Measurements from ENCODE around the gene GALNT13. TPM values are rescaled to one million over a fixed set of nuclear protein-coding genes. Genes with fewer than 3 reads are reported as not detected.

GALNT13 gene
- total RNA-seq, 1 experiment from 2014 or later: not detected

GRCh38 chr2:154228566-154229280 lies 357.0 kb downstream of the GALNT13 start:
- H3K36me3 ChIP-seq: no peaks in the 10 kb centered on the region
- H3K9me3 ChIP-seq: no peaks in the 10 kb centered on the region
- H3K27me3 ChIP-seq: no peaks in the 10 kb centered on the region
- DNase-seq: no peak
- H3K4me3 ChIP-seq: no peak overlapping the region

GRCh38 chr2:154229966-154230365 lies 358.2 kb downstream of the GALNT13 start:
- H3K4me3 ChIP-seq: no peak overlapping the region
- H3K9me3 ChIP-seq: no peaks in the 10 kb centered on the region
- H3K27me3 ChIP-seq: no peaks in the 10 kb centered on the region
- no peaks in the 10 kb centered on the region for H3K36me3 ChIP-seq
- no peak for DNase-seq

GRCh38 chr2:154231021-154231420 lies 359.3 kb downstream of the GALNT13 start:
- no peak for DNase-seq
- H3K36me3 ChIP-seq: no peaks in the 10 kb centered on the region
- no peak overlapping the region for H3K4me3 ChIP-seq
- no peaks in the 10 kb centered on the region for H3K9me3 ChIP-seq
- no peaks in the 10 kb centered on the region for H3K27me3 ChIP-seq

- H3K27me3 ChIP-seq: no peaks in the 10 kb centered on the region
Observed at GRCh38 chr2:154233231-154233630, 361.5 kb downstream of the GALNT13 start.

GRCh38 chr2:154238252-154238651 lies 366.5 kb downstream of the GALNT13 start:
- Histone ChIP-seq H3K36me3 (no peaks in the 10 kb centered on the region), H3K27me3 (no peaks in the 10 kb centered on the region), H3K9me3 (no peaks in the 10 kb centered on the region), H3K4me3 (no peak overlapping the region)
- DNase-seq: no peak

More at GRCh38 chr2:154233231-154233630, 361.5 kb downstream of the GALNT13 start:
- Histone ChIP-seq H3K4me3 (no peak overlapping the region), H3K36me3 (no peaks in the 10 kb centered on the region), H3K9me3 (no peaks in the 10 kb centered on the region)
- DNase-seq: no peak

GRCh38 chr2:154240316-154240715 lies 368.6 kb downstream of the GALNT13 start:
- H3K4me3 ChIP-seq: no peak overlapping the region
- no peaks in the 10 kb centered on the region for H3K9me3 ChIP-seq
- H3K27me3 ChIP-seq: no peaks in the 10 kb centered on the region
- no peaks in the 10 kb centered on the region for H3K36me3 ChIP-seq
- DNase-seq: no peak

- DNase-seq: no peak
- H3K9me3 ChIP-seq: no peaks in the 10 kb centered on the region
- H3K27me3 ChIP-seq: no peaks in the 10 kb centered on the region
- no peak overlapping the region for H3K4me3 ChIP-seq
- H3K36me3 ChIP-seq: no peaks in the 10 kb centered on the region
Observed at GRCh38 chr2:154240921-154241379, 369.2 kb downstream of the GALNT13 start.

- no peak overlapping the region for H3K4me3 ChIP-seq
- no peak for DNase-seq
- H3K36me3 ChIP-seq: no peaks in the 10 kb centered on the region
- no peaks in the 10 kb centered on the region for H3K27me3 ChIP-seq
- no peaks in the 10 kb centered on the region for H3K9me3 ChIP-seq
Observed at GRCh38 chr2:154242687-154243086, 371.0 kb downstream of the GALNT13 start.

GRCh38 chr2:154243685-154244084 lies 372.0 kb downstream of the GALNT13 start:
- no peak for DNase-seq
- H3K4me3 ChIP-seq: no peak overlapping the region
- H3K27me3 ChIP-seq: no peaks in the 10 kb centered on the region
- H3K36me3 ChIP-seq: no peaks in the 10 kb centered on the region
- H3K9me3 ChIP-seq: no peaks in the 10 kb centered on the region

- no peaks in the 10 kb centered on the region for H3K27me3 ChIP-seq
- no peaks in the 10 kb centered on the region for H3K9me3 ChIP-seq
- no peak overlapping the region for H3K4me3 ChIP-seq
- DNase-seq: no peak
- no peaks in the 10 kb centered on the region for H3K36me3 ChIP-seq
Observed at GRCh38 chr2:154244932-154245331, 373.2 kb downstream of the GALNT13 start.

GRCh38 chr2:154247503-154247902 lies 375.8 kb downstream of the GALNT13 start:
- no peaks in the 10 kb centered on the region for H3K36me3 ChIP-seq
- H3K4me3 ChIP-seq: no peak overlapping the region
- DNase-seq: no peak
- H3K27me3 ChIP-seq: no peaks in the 10 kb centered on the region
- no peaks in the 10 kb centered on the region for H3K9me3 ChIP-seq

GRCh38 chr2:154256136-154256535 lies 384.4 kb downstream of the GALNT13 start:
- Histone ChIP-seq H3K36me3 (no peaks in the 10 kb centered on the region), H3K4me3 (no peak overlapping the region), H3K9me3 (no peaks in the 10 kb centered on the region), H3K27me3 (0 out of 2 replicates have a peak, but pooled peaks cover 2% of the 10 kb centered on the region)
- no peak for DNase-seq

- no peak for DNase-seq
- H3K36me3 ChIP-seq: no peaks in the 10 kb centered on the region
- H3K4me3 ChIP-seq: no peak overlapping the region
- H3K27me3 ChIP-seq: 0 out of 2 replicates have a peak, but pooled peaks cover 2% of the 10 kb centered on the region
- H3K9me3 ChIP-seq: no peaks in the 10 kb centered on the region
Observed at GRCh38 chr2:154259030-154259429, 387.3 kb downstream of the GALNT13 start.

- Histone ChIP-seq H3K27me3 (0 out of 2 replicates have a peak, but pooled peaks cover 2% of the 10 kb centered on the region), H3K36me3 (no peaks in the 10 kb centered on the region), H3K9me3 (no peaks in the 10 kb centered on the region), H3K4me3 (no peak overlapping the region)
- no peak for DNase-seq
Observed at GRCh38 chr2:154261473-154262027, 389.8 kb downstream of the GALNT13 start.

- H3K4me3 ChIP-seq: no peak overlapping the region
- H3K9me3 ChIP-seq: no peaks in the 10 kb centered on the region
- no peaks in the 10 kb centered on the region for H3K36me3 ChIP-seq
- no peak for DNase-seq
- H3K27me3 ChIP-seq: no peaks in the 10 kb centered on the region
Observed at GRCh38 chr2:154263206-154263605, 391.5 kb downstream of the GALNT13 start.

- DNase-seq: no peak
- Histone ChIP-seq H3K4me3 (no peak overlapping the region), H3K27me3 (no peaks in the 10 kb centered on the region), H3K9me3 (no peaks in the 10 kb centered on the region), H3K36me3 (no peaks in the 10 kb centered on the region)
Observed at GRCh38 chr2:154264024-154264423, 392.3 kb downstream of the GALNT13 start.

- Histone ChIP-seq H3K9me3 (no peaks in the 10 kb centered on the region), H3K36me3 (no peaks in the 10 kb centered on the region), H3K4me3 (no peak overlapping the region), H3K27me3 (no peaks in the 10 kb centered on the region)
- DNase-seq: no peak
Observed at GRCh38 chr2:154267983-154268382, 396.3 kb downstream of the GALNT13 start.

- DNase-seq: no peak
- Histone ChIP-seq H3K4me3 (no peak overlapping the region), H3K27me3 (no peaks in the 10 kb centered on the region), H3K36me3 (no peaks in the 10 kb centered on the region), H3K9me3 (no peaks in the 10 kb centered on the region)
Observed at GRCh38 chr2:154280543-154280942, 408.8 kb downstream of the GALNT13 start.

Measured in MG63 (cell line).